HepG2 (cell line): ENCODE results near the gene AGAP1. TPM values are rescaled to one million over a fixed set of nuclear protein-coding genes. Genes with fewer than 3 reads are reported as not detected.
A peak's percentile ranks its signal among the peaks of the same experiment; 100 is the strongest.

Experiments used
- ATF7-NPFF ChIP-seq: sonication (generic); formaldehyde crosslinking; IDR thresholded peaks from 2 replicates; pipeline ENCODE4 v1.8.1; 2023; ENCODE audit warnings: mild to moderate bottlenecking, low read depth, missing genetic modification reagents, moderate library complexity
- EED ChIP-seq: sonication (generic); formaldehyde crosslinking; IDR thresholded peaks from 2 replicates; pipeline ENCODE4 v1.5.0; 2020; ENCODE audit warnings: mild to moderate bottlenecking, missing genetic modification reagents
- FLYWCH1 ChIP-seq: sonication (generic); formaldehyde crosslinking; IDR thresholded peaks from 2 replicates; pipeline ENCODE4 v1.8.1; 2023; ENCODE audit warnings: mild to moderate bottlenecking, missing genetic modification reagents
- MAF1 ChIP-seq: sonication (generic); formaldehyde crosslinking; IDR thresholded peaks from 2 replicates; pipeline ENCODE4 v1.5.0; 2020; ENCODE audit warnings: missing genetic modification reagents, borderline replicate concordance
- TBX2 ChIP-seq: sonication (generic); formaldehyde crosslinking; IDR thresholded peaks from 2 replicates; pipeline ENCODE4 v1.5.0; 2020; ENCODE audit warnings: missing genetic modification reagents, mild to moderate bottlenecking, borderline replicate concordance
- UBTF ChIP-seq: sonication (generic); formaldehyde crosslinking; IDR thresholded peaks from 2 replicates; pipeline ENCODE4 v1.4.0; 2020; ENCODE audit warnings: mild to moderate bottlenecking, missing genetic modification reagents
- ZBTB43 ChIP-seq: sonication (generic); formaldehyde crosslinking; conservative IDR thresholded peaks from 2 replicates; pipeline ENCODE4 v1.4.0; 2020; ENCODE audit warnings: missing genetic modification reagents
- ZNF446 ChIP-seq: sonication (generic); formaldehyde crosslinking; IDR thresholded peaks from 2 replicates; pipeline ENCODE4 v1.5.0; 2020; ENCODE audit warnings: mild to moderate bottlenecking, missing genetic modification reagents
- ZNF740 ChIP-seq: sonication (generic); formaldehyde crosslinking; IDR thresholded peaks from 2 replicates; pipeline ENCODE4 v1.4.0; 2020; ENCODE audit warnings: missing genetic modification reagents
- polyA plus RNA-seq, 8 experiments: library from polyadenylated mRNA; depleted of rRNA in 3 of 8; stranded (reverse) in 7 of 8; unstranded in 1 of 8; fragments of >200 nt; fragmentation: Illumina TruSeq in 4 of 8; extraction: Trizol in 4 of 8; gene quantifications; 2 replicates each; pipeline versions ENCODE4 v1.2.1 to v1.2.3, GENCODE V29; 2011 to 2016; ENCODE audit warnings: low read depth in 4 of 8, missing spikeins in 1 of 8, mixed read lengths in 1 of 8; ENCODE audit not compliant: insufficient read depth in 1 of 8
- total RNA-seq, 5 experiments: library from RNA; depleted of rRNA; stranded (reverse); fragments of >200 nt; fragmentation: Illumina TruSeq; extraction: Trizol; gene quantifications; 2 replicates each; pipeline ENCODE4 v1.2.3, GENCODE V29; 2016; ENCODE audit warnings: low read depth in 1 of 5
- TF ChIP-seq, protein P1 (sequence below): sonication (generic); formaldehyde crosslinking; IDR thresholded peaks from 2 replicates; pipeline ENCODE4 v1.5.0; 2020; ENCODE audit warnings: mild to moderate bottlenecking, missing genetic modification reagents, borderline replicate concordance
- TF ChIP-seq, protein P2 (sequence below): sonication (generic); formaldehyde crosslinking; IDR thresholded peaks from 2 replicates; pipeline ENCODE4 v1.8.0; 2022; ENCODE audit warnings: mild to moderate bottlenecking, missing genetic modification reagents; ENCODE audit not compliant: insufficient replicate concordance

Gene AGAP1
- total and polyA plus RNA-seq, 2 of the 13 experiments (the other 11 are each of a cell fraction or from before 2014, with no cell fraction given) = 21.2 to 32.7 TPM

DNA sequence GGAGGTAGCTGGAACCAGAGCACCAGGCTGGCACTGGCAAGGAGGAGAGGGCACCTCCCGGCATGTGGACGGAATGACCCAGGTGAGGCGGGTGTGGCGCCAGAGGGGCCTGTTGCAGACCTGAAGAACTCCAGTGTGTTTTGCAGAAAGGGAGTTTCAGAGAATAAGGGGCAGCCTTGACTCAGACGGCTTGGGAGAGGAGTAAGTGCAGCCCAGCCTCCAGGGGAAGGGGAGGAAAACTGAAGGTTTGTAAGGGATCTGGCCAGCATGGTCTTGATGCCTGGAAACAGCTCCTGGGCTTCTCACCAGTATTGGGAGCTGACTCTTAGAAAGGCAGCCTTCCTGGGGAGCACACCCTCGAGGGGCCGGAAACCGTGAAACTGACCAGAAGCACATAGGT is 101.1 kb downstream of the AGAP1 start (continued):
- TF ChIP-seq, protein P1, sequence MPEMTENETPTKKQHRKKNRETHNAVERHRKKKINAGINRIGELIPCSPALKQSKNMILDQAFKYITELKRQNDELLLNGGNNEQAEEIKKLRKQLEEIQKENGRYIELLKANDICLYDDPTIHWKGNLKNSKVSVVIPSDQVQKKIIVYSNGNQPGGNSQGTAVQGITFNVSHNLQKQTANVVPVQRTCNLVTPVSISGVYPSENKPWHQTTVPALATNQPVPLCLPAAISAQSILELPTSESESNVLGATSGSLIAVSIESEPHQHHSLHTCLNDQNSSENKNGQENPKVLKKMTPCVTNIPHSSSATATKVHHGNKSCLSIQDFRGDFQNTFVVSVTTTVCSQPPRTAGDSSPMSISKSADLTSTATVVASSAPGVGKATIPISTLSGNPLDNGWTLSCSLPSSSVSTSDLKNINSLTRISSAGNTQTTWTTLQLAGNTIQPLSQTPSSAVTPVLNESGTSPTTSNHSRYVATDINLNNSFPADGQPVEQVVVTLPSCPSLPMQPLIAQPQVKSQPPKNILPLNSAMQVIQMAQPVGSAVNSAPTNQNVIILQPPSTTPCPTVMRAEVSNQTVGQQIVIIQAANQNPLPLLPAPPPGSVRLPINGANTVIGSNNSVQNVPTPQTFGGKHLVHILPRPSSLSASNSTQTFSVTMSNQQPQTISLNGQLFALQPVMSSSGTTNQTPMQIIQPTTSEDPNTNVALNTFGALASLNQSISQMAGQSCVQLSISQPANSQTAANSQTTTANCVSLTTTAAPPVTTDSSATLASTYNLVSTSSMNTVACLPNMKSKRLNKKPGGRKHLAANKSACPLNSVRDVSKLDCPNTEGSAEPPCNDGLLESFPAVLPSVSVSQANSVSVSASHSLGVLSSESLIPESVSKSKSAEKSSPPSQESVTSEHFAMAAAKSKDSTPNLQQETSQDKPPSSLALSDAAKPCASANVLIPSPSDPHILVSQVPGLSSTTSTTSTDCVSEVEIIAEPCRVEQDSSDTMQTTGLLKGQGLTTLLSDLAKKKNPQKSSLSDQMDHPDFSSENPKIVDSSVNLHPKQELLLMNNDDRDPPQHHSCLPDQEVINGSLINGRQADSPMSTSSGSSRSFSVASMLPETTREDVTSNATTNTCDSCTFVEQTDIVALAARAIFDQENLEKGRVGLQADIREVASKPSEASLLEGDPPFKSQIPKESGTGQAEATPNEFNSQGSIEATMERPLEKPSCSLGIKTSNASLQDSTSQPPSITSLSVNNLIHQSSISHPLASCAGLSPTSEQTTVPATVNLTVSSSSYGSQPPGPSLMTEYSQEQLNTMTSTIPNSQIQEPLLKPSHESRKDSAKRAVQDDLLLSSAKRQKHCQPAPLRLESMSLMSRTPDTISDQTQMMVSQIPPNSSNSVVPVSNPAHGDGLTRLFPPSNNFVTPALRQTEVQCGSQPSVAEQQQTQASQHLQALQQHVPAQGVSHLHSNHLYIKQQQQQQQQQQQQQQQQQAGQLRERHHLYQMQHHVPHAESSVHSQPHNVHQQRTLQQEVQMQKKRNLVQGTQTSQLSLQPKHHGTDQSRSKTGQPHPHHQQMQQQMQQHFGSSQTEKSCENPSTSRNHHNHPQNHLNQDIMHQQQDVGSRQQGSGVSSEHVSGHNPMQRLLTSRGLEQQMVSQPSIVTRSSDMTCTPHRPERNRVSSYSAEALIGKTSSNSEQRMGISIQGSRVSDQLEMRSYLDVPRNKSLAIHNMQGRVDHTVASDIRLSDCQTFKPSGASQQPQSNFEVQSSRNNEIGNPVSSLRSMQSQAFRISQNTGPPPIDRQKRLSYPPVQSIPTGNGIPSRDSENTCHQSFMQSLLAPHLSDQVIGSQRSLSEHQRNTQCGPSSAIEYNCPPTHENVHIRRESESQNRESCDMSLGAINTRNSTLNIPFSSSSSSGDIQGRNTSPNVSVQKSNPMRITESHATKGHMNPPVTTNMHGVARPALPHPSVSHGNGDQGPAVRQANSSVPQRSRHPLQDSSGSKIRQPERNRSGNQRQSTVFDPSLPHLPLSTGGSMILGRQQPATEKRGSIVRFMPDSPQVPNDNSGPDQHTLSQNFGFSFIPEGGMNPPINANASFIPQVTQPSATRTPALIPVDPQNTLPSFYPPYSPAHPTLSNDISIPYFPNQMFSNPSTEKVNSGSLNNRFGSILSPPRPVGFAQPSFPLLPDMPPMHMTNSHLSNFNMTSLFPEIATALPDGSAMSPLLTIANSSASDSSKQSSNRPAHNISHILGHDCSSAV = no peak
- TF ChIP-seq ZNF446 (CRISPR knock-in tag) (no peak), ATF7-NPFF (CRISPR knock-in tag) (no peak), TBX2 (CRISPR knock-in tag) (0 out of 2 replicates have a peak, but pooled peaks have one; percentile 36), UBTF (CRISPR knock-in tag) (no peak), FLYWCH1 (CRISPR knock-in tag) (no peak), ZNF740 (CRISPR knock-in tag) (no peak), ZBTB43 (CRISPR knock-in tag) (no peak), EED (CRISPR knock-in tag) (0 out of 2 replicates have a peak, but pooled peaks have one; percentile 51), MAF1 (CRISPR knock-in tag) (no peak)
- TF ChIP-seq, protein P2, sequence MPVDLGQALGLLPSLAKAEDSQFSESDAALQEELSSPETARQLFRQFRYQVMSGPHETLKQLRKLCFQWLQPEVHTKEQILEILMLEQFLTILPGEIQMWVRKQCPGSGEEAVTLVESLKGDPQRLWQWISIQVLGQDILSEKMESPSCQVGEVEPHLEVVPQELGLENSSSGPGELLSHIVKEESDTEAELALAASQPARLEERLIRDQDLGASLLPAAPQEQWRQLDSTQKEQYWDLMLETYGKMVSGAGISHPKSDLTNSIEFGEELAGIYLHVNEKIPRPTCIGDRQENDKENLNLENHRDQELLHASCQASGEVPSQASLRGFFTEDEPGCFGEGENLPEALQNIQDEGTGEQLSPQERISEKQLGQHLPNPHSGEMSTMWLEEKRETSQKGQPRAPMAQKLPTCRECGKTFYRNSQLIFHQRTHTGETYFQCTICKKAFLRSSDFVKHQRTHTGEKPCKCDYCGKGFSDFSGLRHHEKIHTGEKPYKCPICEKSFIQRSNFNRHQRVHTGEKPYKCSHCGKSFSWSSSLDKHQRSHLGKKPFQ (CRISPR knock-in tag) = no peak
